Left renal pelvis (tissue), 4 donors: Measurements from ENCODE around the gene NDUFV3. TPM values are rescaled to one million over a fixed set of nuclear protein-coding genes. Genes with fewer than 3 reads are reported as not detected.
"Not testable (repeated sequence)": the region's sequence is repeated elsewhere in the genome, so short reads cannot be mapped to it uniquely, and the experiment has no call there.

Experiments
- DNase-seq, 4 donors: peaks; one replicate each; pipeline ENCODE4 v3.0.0-alpha.2; 2013; ENCODE audit warnings: low read depth in 4 of 4, low spot score in 3 of 4
- polyA plus RNA-seq, 4 donors: library from polyadenylated mRNA; unstranded; fragments of 120-200 nt; gene quantifications; one replicate each; pipeline ENCODE4 v1.2.1, GENCODE V29; 2013; ENCODE audit not compliant: insufficient read length in 4 of 4

Gene NDUFV3
- polyA plus RNA-seq, 4 donors = 31.2 to 44.1 (median 38.7) TPM

- not testable (repeated sequence) for DNase-seq
These were observed 40.2 kb downstream of the NDUFV3 start for GRCh38 chr21:42933137-42933970.

GRCh38 chr21:42933973-42934372 lies 40.9 kb downstream of the NDUFV3 start:
- DNase-seq = not testable (repeated sequence)

DNA sequence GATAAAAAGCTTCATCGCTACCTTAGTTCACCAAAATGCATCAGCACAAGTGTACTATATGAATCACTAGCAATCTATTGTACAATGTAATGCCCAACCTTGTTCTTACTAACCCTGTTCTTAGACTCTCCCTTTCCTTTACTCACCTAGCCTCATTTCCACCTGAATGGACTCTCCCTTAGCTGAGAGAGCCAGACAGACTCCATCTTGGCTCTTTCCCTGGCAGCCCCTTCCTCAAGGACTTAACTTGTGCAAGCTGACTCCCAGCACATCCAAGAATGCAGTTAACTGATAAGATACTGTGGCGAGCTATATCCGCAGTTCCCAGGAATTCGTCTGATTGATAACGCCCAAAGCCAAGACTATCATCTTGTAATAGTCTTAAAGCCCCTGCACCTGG lies 43.3 kb downstream of the NDUFV3 start:
- DNase-seq = not testable (repeated sequence)

- not testable (repeated sequence) for DNase-seq
These were observed 44.2 kb downstream of the NDUFV3 start for GRCh38 chr21:42937034-42937940.

DNA sequence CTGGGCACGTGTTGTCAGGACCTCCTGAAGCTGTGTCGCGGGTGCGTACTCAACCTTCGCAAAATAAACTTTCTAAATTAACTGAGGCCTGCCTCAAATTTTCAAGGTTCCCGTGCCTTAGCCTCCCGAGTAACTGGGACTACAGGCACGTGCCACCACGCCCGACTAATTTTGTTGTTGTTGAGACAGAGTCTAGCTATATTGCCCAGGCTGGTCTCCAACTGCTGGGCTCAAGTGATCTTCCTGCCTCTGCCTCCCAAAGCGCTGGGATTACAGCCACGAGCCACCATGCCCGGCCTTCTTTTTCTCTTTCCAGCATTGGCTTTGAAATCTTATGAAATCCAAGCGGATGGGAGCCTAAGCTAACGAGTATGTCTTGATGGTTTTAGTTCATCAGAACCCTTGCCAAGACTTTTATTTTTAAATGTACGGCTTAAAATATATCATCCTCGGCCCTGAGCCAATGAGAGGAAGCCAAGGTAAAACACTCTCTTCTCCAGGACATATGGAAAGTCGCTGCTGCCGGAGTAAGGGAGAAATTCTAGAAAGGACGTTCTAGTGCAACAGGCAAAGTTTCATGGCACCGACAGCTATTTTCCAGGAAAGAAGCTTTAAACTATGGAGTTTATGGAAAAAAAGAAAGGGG lies 45.0 kb downstream of the NDUFV3 start:
- no peak for DNase-seq

- not testable (repeated sequence) for DNase-seq
These were observed 45.5 kb downstream of the NDUFV3 start for GRCh38 chr21:42938606-42938995.

- DNase-seq = peak; percentile 39 to 67 (median 56)
These were observed 46.7 kb downstream of the NDUFV3 start for GRCh38 chr21:42939582-42940413.

DNA sequence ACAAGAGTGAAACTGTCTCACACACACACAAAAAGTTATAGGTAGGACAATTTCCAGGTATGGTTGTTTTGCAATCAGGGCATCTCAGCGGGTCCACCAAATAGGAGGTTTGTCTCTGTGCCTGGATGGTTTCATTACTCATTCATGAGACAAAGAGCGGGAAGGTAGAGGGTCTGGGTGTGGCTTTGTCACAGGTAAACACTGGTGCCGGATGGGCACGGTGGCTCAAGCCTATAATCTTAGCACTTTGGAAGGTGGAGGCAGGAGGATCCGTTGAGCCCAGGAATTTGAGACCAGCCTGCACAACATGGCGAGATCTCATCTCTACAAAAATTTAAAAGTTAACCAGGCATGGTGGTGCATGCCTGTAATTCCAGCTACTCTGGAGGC lies 48.6 kb downstream of the NDUFV3 start:
- DNase-seq = no peak

DNA sequence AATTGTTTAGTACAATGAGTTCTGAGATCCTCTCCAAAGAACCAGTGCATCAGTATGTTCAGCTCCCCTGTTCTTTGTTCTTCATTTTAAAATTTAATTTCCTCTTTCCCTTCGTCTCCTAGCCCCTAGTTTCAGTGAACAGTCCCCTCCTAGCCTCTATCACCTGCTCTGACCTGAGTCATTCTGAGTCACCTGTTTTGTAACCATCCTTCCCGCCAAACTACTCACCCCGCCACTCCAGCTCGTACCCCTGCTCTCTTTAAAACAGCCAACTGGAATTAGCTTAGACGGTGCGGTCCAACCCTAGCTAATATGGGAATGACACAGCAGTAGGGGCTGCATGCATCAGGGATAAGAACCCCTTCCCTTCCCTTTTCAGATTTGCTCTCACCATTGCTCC lies 49.1 kb downstream of the NDUFV3 start:
- DNase-seq = no peak

DNA sequence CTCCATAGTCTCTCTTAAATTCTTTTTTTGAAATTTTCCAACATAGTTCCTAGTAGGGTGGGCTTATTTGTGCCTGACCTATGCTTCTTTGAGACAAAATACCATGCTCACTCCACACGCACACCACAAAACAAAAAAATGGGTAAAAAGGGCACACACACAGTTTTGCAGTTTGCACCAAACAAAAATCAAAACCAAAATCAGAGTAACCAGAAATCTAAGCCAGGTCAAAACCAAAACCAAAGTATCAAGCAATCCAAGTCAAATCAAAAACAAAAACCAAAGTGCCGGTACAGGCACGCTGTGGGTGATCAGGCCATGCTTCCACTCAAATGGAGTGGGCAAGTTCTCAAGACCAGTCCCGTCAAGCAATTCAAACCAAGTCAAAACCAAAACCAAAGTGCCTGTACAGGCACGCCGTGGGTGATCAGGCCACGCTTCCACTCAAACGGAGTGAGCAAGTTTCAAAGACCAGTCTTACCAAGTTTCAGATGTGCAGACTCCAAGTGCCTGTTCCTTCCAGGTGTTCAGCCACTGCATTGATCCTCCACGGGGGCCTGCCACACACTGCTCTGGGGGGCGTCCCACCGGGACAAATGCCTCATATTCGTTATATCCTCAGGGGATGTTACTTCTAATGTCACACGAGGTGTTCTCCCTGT lies 56.1 kb downstream of the NDUFV3 start:
- DNase-seq = not testable (repeated sequence)

GRCh38 chr21:42951193-42951592 lies 58.1 kb downstream of the NDUFV3 start:
- not testable (repeated sequence) for DNase-seq

GRCh38 chr21:42956824-42957630 lies 63.9 kb downstream of the NDUFV3 start:
- no peak for DNase-seq

DNA sequence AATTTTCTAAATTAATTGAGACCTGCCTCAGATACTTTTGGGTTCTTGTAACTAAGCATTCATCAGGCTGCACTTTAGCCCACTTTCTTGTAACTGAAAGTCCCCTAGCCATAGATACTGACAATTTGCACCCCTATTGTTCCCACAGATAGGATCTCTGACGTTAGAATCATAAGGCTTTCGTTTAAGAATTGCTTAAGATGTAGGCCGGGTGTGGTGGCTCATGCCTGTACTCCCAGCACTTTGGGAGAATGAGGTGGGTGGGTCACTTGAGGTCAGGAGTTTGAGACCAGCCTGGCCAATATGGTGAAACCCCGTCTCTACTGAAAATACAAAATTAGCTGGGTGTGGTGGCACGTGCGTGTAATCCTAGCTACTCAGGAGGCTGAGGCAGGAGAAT lies 65.0 kb downstream of the NDUFV3 start:
- DNase-seq = not testable (repeated sequence)

- DNase-seq = no peak
These were observed 66.6 kb downstream of the NDUFV3 start for GRCh38 chr21:42959728-42960127.

GRCh38 chr21:42962380-42963007 lies 69.4 kb downstream of the NDUFV3 start:
- no peak for DNase-seq
